Right kidney (tissue), 1 donor: ENCODE measurements around the gene OSBPL9.
"Not testable (repeated sequence)": the region's sequence is repeated elsewhere in the genome, so short reads cannot be mapped to it uniquely, and the experiment has no call there.

Source experiments
- DNase-seq: peaks from one replicate; pipeline ENCODE4 v3.0.0-alpha.2; 2016

Gene OSBPL9

DNA sequence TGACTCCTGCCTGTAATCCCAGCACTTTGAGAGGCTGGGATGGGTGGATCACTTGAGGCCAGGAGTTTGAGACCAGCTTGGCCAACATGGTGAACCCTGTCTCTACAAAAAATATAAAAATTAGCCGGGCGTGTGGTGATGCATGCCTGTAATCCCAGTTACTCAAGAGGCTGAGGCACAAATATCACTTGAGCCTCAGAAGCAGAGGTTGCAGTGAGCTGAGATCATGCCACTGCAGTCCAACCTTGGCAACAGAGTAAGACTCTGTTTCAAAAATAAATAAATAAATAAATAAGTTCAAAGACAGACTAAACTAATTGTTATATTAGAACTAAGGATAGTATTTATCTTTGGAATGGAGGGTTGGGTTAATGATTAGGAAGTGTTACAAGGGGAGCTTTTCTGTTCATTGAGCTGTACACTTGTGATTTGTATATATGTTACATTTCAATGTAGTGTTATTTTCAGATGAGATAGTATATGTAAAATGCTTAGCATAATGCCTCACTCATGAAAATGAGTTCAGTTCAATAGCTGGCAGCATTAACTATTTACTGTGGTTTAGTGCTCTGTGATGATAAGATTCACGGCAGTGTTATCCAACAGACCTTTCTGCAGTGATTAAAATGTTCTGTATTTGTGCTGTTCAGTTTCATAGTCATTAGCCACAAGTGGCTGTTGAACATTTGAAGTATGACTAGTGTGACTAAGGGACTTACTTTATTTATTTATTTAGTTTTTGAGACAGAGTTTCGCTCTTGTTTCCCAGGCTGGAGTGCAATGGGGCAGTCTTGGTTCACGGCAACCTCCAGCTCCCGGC, 47.7 kb downstream of the OSBPL9 start:
- no peak for DNase-seq

DNA sequence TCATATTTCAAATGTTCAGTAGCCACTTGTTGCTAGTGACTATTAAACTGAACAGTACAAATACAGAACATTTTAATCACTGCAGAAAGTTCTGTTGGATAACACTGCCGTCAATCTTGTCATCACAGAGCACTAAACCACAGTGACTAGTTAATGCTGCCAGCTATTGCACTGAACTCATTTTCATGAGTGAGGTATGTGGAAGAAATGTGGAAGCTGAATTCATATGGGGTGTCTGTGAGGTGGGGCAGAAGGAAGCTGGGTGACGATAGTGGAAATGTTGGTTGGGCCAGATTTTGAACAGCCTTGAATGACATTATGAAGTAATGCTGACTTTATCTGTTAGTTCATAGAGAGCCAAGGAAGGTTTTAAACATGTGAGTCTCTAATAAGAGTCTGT, 49.6 kb downstream of the OSBPL9 start:
- DNase-seq: no peak

DNA sequence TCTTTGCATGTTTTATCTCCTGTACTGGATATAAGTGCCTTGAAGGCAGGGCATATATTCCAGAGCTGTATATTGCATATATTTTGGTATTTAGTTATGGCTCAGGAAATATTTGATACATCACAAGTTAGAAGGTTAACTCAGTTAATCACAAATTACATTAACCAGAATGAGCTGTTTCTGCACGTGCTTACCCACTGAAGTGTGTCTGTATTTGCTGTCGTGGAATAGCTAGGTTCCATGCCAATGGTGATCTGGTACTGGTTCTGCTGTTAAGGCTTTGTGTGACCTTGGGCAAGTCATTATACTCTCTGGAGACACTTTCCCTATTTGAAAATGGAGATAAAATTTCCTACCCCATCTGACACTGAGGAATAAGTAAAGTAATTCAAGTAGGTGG, 50.7 kb downstream of the OSBPL9 start:
- DNase-seq: no peak

DNA sequence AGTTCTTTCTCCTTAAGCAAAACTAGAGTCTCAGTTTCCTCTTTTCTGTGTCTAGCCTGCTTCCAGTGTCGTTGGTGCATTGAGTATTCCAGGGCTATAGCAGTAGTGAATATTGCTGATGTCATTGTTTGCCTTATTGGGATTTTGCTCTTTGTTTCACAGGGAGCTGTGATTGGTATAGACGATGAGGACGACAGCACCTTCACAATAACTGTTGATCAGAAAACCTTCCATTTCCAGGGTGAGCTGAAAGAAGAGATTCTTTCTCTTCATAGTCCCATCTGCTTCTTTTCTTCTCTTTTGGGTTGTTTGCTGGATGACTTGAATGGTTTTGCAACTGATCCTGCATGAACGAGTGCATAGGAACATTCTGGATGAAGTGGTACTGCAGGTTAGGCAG, 52.4 kb downstream of the OSBPL9 start:
- DNase-seq: no peak

DNA sequence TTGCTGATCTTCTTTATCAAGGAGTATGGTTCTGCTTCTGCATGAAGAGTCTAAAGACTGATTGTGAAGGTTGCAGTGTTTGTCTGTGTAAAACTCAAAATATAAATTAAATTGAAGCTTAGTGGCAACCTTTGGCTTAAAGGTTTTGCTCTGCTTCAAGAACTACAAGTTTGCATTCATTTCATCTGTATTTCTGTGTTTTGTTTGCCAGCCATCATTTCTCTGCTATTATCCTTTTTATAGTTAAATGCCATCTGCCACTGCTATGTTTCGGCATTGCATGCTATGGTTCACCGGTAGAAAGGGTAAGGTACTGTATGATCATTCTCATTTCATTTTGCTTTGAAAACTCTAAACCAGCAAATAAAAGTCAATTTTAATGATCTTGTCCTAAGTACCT, 52.9 kb downstream of the OSBPL9 start:
- no peak for DNase-seq

DNA sequence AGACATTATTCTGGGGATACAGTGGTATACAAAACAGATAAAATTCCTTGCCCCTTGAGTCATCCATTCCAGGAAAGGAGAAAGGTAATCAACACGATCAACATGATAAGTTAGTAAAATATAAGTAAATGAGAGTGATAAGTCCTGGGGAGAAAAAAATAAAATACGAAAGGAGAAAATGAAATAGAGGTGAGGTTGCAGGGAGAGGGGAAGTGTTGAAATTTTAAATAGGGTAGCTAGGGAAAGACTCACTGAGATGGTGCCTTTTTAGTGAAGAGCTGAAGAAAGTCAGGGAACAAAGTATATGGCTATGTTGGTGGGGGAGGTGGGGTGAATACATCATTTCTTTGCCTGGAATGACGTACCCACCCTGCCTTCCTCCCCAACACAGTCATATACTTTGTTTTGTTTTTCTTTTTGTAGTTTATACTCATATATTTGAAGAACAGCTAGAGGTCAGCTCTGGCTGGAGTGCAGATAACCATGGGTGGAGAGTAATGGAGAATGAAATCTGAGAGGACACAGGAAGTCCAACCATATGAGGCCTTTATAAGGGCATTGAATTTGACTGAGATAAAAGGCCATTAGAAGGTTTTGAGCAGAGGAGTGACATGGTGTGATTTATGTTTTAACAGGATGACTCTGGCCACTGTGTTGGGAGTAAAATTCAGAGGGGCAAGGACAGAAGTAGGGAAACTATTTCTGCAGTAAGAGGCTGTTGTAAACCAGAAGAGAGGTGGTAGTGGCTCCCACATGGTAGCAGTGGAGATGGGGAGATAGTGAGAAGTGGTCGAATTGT, 54.8 kb downstream of the OSBPL9 start:
- DNase-seq: no peak

DNA sequence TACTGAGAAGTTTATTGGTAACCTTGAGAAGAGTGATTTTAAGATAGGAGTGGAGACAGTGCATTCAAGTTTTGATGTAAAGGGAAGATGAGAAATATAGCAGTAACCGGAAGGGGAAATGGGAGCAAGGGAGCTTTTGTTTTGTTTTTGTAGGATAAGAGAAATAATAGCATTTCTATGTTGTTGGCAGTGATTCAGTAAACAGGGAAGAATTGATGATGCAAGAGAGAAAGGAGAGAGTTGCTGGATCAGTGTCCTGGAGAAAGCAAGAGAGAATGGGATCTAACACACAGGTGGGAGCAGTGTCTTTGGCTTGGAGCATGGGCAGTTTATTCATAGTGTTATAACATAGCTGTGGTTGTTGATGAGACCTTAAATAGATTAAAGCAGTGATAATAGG, 56.4 kb downstream of the OSBPL9 start:
- DNase-seq: no peak

DNA sequence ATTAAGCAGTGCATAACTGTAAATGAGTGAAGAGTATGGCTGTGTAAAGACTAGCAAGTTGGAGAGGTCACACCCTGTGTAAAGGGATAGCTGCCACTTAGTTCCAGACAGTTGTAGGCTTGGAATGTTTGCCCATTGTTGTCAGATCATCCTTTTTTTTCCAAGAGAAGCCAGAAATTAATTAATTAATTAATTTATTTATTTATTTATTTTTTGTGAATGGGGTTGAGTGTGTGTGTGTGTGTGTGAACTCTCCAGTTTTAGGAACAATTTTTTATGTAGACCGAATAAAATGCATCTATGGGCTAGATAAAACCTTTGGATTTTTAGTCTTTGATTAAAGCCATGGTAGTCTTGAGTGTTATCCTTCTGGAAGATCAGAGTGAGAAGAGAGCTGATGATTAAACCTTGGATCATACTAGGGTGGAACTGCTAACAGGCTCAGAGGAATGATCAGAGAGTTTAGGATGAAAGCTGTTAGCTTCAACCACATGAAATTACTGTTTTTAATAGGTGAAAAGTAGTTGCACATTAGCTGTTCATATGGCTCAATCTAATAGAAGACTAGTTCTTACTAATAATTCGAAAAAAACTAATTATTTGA, 58.4 kb downstream of the OSBPL9 start:
- no peak for DNase-seq

DNA sequence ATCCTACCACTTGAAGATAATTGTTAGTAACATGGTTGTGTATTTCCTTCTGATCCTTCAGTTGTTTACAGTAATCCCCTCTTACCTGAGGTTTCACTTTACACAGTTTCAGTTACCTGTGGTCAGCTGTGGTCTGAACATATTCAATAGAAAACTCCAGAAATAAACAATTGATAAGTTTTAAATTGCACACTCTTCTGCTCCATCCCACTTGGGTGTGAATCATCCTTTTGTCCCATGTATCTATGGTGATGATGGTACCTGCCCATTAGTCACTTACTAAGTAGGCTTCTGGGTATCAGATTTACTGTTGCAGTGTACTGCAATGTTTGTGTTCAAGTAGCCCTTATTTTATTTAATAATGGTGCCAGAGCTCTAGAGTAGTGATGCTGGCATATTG, 62.5 kb downstream of the OSBPL9 start:
- DNase-seq: no peak

DNA sequence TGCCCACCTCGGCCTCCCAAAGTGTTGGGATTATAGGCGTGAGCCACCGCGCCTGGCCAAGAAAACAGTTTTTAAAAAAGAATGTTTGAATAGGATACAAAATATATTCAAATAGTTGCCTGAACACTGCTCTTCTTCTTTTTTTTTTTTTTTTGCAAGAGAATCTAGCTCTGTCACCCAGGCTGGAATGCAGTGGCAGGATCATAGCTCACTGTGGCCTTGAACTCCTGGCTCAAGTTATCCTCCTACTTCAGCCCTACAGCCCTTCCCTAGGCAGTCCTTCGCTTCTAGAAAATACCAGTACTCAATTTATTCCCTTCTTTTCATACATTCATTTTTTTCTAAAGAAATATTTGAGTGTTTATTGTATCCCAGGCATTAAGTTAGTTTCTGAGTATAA, 67.9 kb downstream of the OSBPL9 start:
- no peak for DNase-seq

DNA sequence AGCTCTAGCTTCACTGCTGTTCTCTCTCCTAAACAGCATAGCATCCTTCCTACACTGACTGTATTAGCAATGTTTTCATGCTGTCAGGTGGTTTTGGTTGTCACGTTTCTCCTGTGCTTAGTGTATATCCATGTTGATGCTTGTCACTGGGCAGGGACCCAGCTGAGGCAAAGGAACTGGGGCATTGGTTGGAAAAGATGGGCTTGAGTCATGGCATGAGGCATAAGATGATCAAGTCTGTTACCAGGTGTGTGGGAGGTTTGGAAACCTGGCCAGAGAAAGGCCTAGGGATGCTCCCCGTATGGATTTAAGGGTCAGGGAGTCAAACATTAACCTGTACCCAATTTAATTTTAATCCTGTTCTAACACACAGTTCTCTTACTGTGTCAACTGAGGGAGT, 69.6 kb downstream of the OSBPL9 start:
- no peak for DNase-seq

DNA sequence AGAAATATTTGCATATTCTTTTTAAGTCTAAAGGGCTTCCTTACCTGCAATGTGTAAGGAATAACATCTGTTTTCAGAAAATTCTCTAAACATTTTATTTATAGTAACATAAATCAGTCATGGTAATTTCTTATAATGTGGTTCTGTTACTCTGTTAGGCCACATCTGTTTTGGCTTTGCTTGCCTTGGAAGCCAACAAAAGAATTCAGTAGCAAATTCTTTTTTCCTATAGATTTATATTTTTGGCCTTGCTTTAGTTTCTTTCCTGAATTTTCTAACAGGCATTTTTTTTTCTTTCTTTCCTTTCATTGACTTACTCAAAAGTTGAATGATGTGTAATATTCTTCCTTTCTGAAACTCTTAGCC, 72.2 kb downstream of the OSBPL9 start:
- no peak for DNase-seq

DNA sequence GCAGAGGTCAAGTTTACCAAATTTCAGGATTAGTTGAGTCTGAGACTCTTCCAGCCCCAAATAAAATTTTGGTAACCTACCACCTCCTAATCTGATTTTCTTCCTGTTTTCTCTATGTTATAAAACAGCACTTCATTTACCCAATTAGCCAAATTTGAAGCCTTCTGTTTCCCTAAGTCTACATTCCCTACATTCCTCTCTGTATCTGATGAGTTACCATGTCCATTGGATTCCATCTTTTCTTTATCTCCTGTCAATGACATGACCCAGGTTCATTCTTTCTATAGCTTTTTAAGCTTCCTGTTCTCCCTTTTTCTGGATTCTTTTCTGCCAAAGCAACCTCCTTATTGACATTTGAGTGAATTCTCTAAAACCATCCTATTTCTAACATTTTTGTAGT, 72.8 kb downstream of the OSBPL9 start:
- no peak for DNase-seq

DNA sequence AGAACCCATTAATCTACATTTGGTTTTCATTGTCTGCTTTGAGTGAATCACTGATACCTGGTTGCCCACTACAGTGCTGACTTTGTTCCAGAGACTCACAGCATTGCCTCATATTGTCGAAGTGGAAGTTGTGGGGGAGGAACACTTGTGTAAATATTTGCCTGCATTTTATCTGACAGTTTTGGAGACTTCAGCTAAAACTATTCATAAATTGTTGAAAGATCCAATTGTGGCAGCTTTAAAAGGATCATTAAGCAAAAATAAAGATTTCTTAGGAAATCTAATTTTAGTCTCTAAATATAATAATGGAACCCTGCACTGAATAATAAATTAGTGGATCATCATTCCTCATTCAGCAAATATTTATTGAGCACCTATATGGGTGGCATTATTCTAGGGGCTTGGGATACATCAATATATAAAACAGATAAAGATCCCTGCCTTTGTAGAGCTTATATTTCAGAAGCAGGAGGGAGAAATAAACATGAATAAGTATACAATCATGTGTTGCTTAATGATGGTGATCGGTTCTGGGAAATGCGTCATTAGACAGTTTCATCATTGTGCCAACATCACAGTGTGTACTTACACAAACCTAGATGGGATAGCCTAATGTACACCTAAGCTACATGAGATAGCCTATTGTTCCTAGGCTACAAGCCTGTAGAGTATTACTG, 73.5 kb downstream of the OSBPL9 start:
- no peak for DNase-seq

DNA sequence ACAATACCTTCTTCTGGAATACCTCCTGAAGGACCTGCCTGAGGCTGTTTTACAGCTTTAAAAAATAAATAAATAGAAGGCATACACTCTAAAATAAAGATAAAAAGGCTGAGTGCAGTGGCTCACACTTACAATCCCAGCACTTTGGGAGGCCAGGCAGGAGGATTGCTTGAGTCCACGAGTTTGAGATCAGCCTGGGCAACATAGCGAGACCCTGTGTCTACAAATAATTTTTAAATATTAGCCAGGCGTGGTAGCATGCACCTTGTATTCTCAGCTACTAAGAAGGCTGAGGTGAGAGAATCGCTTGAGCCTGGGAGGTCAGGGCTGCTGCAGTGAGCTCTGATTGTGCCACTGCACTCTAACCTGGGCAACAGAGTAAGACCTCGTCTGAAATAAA, 75.0 kb downstream of the OSBPL9 start:
- DNase-seq: no peak

DNA sequence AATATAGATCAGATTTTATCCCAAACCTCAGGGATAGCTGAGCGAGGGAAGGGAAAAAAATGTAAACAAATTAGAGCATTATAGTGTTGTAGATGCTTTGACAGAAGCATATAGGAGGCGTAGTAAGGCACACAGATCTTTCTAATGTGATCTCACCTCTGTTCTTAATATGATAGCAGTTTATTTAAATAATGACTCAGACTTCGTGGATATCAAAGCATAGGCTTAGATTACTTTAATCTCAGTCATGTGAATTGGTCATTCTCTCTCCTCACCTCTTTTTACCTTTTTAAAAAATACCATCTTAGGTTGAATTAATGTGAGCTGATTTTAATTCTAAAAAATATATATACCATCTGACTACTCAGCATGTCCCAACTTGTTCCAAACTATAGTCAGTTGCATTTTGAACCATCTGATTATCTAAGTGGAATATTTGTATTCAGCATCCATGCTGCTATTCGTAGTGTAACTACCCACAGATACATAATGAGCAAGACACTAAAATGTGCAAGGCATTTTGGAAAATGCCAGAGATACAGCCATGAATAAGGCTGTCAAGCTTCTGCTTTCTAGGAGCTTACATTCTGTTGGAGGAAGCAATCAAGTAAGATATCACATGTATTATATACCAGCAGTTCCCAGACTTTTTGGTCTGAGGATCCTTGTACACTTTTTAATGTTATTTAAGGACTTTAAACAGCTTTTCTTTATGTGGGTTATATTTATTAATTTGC, 76.7 kb downstream of the OSBPL9 start:
- DNase-seq: no peak

DNA sequence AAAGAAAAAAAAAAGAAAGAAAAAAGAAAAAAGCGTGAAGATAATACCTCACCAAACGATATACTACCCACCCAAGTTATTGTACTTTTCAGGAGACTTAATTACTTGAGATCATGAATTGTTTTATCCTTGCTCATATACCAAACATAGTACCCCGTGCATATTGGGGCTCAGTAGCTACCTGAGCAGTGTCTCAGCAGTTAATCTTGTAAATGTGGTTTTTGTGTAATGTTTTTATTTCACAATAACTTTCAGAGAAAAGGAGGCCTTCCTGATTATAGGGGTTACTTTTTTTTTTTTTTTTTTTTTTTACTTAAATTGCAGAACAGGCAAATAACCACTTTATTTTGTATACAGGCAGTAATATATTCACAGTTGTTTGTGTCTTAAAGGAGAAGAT, 80.3 kb downstream of the OSBPL9 start:
- no peak for DNase-seq

DNA sequence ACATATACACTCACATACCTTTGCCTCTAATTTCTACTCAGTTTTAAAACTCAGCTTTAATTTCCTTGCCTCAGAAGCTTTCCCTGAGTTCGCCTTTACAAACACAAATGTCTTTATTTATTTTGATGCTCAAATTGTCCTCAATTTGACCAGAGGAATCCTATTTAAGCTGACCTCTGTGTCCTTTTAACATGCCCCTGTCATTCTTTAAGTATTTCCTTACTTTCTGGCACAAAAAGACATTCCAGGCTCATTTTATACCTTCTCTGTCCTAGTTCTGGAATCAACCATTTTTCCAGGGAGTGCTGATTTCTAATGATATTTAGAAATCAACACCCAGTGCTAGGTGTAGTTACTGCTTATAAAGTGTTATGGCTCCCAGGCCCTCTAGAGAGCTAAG, 82.5 kb downstream of the OSBPL9 start:
- DNase-seq: no peak

DNA sequence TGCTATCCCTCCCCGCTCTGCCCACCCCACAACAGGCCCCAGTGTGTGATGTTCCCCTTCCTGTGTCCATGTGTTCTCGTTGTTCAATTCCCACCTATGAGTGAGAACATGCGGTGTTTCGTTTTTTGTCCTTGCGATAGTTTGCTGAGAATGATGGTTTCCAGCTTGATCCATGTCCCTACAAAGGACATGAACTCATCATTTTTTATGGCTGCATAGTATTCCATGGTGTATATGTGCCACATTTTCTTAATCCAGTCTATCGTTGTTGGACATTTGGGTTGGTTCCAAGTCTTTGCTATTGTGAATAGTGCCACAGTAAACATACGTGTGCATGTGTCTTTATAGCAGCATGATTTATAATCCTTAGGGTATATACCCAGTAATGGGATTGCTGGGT, 84.9 kb downstream of the OSBPL9 start:
- DNase-seq: not testable (repeated sequence)

DNA sequence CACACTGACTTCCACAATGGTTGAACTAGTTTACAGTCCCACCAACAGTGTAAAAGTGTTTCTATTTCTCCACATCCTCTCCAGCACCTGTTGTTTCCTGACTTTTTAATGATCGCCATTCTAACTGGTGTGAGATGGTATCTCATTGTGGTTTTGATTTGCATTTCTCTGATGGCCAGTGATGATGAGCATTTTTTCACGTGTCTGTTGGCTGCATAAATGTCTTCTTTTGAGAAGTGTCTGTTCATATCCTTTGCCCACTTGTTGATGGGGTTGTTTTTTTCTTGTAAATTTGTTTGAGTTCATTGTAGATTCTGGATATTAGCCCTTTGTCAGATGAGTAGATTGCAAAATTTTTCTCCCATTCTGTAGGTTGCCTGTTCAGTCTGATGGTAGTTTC, 85.3 kb downstream of the OSBPL9 start:
- DNase-seq: not testable (repeated sequence)

DNA sequence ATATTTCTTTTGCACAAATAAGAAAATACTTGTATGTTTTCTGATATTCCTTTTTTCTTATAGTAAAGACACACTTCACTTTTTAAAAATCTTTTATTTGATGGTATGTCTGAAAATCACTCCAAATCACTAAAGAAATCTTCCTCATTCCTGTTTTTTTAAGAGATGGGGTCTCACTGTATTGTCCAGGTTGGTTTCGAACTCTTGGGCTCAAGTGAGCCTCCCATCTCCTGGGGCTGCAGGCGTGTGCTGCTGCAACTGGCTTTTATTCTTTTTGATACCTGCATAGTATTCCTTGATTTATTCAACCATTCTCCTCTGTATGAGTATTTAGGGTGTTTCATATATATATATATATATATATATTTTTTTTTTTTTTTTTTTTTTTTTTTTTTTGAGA, 88.1 kb downstream of the OSBPL9 start:
- DNase-seq: no peak
